Sigmoid colon (tissue), 4 donors: Measurements from ENCODE around the gene PPM1B.
"Not testable (repeated sequence)": the region's sequence is repeated elsewhere in the genome, so short reads cannot be mapped to it uniquely, and the experiment has no call there.

ENCODE experiments used
- POLR2AphosphoS5 ChIP-seq, 4 donors: sonication (generic); formaldehyde crosslinking; IDR thresholded peaks; one replicate each; pipeline ENCODE4 v1.6.1; 2017; ENCODE audit warnings: antibody characterized with exemption in 4 of 4
- TF ChIP-seq, protein P1 (sequence below), 4 experiments: fragments of 450-650 bp in 3 of 4; fragments of 200-600 bp in 1 of 4; IDR thresholded peaks; one replicate each; pipeline ENCODE4 v1.5.1; 2016 to 2019; ENCODE audit warnings: antibody characterized with exemption in 4 of 4, mild to moderate bottlenecking in 3 of 4, moderate library complexity in 2 of 4

DNA sequence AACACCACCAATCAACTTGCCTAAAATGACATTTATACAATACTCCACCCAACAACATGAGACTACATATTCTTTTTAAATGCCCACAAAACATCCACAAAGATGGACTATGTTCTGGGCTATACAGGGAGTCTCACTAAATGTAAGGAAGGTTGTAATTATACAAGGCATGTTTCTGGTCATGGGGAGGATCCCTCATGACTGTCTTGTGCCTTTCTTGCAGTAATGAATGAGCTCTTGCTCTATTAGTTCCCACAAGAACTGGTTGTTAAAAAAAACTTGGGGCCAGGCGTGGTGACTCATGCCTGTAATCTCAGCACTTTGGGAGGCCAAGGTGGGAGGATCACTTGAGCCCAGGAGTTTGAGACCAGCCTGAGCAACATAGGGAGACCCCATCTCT is 89.1 kb downstream of the PPM1B start:
- TF ChIP-seq, protein P1, sequence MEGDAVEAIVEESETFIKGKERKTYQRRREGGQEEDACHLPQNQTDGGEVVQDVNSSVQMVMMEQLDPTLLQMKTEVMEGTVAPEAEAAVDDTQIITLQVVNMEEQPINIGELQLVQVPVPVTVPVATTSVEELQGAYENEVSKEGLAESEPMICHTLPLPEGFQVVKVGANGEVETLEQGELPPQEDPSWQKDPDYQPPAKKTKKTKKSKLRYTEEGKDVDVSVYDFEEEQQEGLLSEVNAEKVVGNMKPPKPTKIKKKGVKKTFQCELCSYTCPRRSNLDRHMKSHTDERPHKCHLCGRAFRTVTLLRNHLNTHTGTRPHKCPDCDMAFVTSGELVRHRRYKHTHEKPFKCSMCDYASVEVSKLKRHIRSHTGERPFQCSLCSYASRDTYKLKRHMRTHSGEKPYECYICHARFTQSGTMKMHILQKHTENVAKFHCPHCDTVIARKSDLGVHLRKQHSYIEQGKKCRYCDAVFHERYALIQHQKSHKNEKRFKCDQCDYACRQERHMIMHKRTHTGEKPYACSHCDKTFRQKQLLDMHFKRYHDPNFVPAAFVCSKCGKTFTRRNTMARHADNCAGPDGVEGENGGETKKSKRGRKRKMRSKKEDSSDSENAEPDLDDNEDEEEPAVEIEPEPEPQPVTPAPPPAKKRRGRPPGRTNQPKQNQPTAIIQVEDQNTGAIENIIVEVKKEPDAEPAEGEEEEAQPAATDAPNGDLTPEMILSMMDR (IDR thresholded peaks at IDR 0.05): not testable (repeated sequence)
- TF ChIP-seq POLR2AphosphoS5 (IDR thresholded peaks at IDR 0.05): not testable (repeated sequence)
